ENCODE results near the gene TMEM205. TPM values are rescaled to one million over a fixed set of nuclear protein-coding genes. Genes with fewer than 3 reads are reported as not detected.
A peak's percentile ranks its signal among the peaks of the same experiment; 100 is the strongest.

Gene TMEM205
- total and polyA plus RNA-seq, 2 of the 13 experiments (the other 11 are each of a cell fraction or from before 2014, with no cell fraction given) = 45.5 to 98.7 TPM

- TF ChIP-seq ZBTB8A (CRISPR knock-in tag; IDR thresholded peaks at IDR 0.05; ENCODE audit: borderline replicate concordance, low read depth) = no peak
- peak; percentile 93 for TF ChIP-seq ZNF501 (CRISPR knock-in tag; IDR thresholded peaks at IDR 0.05)
- TF ChIP-seq TRAFD1 (CRISPR knock-in tag; IDR thresholded peaks at IDR 0.05; ENCODE audit: borderline replicate concordance) = no peak
- no peak for TF ChIP-seq SUZ12 (IDR thresholded peaks at IDR 0.05; ENCODE audit: low read depth, low read length)
- no peak for TF ChIP-seq ZNF777 (CRISPR knock-in tag; IDR thresholded peaks at IDR 0.05)
- TF ChIP-seq MYC (CRISPR knock-in tag; IDR thresholded peaks at IDR 0.05; ENCODE audit: borderline replicate concordance) = peak; percentile 62; the same call in 1 of the 2 replicates
- no peak for TF ChIP-seq MEIS2 (CRISPR knock-in tag; IDR thresholded peaks at IDR 0.05)
- peak; percentile 79; the same call in 1 of the 2 replicates for TF ChIP-seq ZNF782 (CRISPR knock-in tag; IDR thresholded peaks at IDR 0.05; ENCODE audit: borderline replicate concordance)
- no peak for TF ChIP-seq ZNF468 (CRISPR knock-in tag; IDR thresholded peaks at IDR 0.05)
- no peak for TF ChIP-seq MED13 (CRISPR knock-in tag; IDR thresholded peaks at IDR 0.05)
- no peak for TF ChIP-seq ELF4 (CRISPR knock-in tag; IDR thresholded peaks at IDR 0.05; ENCODE audit: borderline replicate concordance)
- no peak; the same call in 1 of the 2 replicates for TF ChIP-seq KDM5A (IDR thresholded peaks at IDR 0.05; ENCODE audit: borderline replicate concordance, low read length)
- TF ChIP-seq KAT7 (CRISPR knock-in tag; IDR thresholded peaks at IDR 0.05; ENCODE audit: borderline replicate concordance) = no peak
- peak; percentile 42; the same call in 1 of the 2 replicates for TF ChIP-seq HIVEP1 (CRISPR knock-in tag; IDR thresholded peaks at IDR 0.05)
- no peak for TF ChIP-seq ZBTB37 (CRISPR knock-in tag; IDR thresholded peaks at IDR 0.05)
- peak; percentile 31; the same call in 1 of the 2 replicates for TF ChIP-seq ZNF710 (CRISPR knock-in tag; IDR thresholded peaks at IDR 0.05; ENCODE audit: borderline replicate concordance)
- no peak for TF ChIP-seq ZUFSP (CRISPR knock-in tag; IDR thresholded peaks at IDR 0.05; ENCODE audit: borderline replicate concordance)
- no peak for TF ChIP-seq ZBTB10 (CRISPR knock-in tag; IDR thresholded peaks at IDR 0.05; ENCODE audit: borderline replicate concordance)
Measured at GRCh38 chr19:11380653-11381537, 34.8 kb upstream of the TMEM205 start (continued).
